Iris pigment epithelial cell (primary cell): ENCODE data around the gene DIAPH2.
"Not testable (repeated sequence)": the region's sequence is repeated elsewhere in the genome, so short reads cannot be mapped to it uniquely, and the experiment has no call there.

ENCODE experiments used
- DNase-seq: peaks from one replicate; pipeline ENCODE4 v3.0.0-alpha.2; 2011; ENCODE audit warnings: low read depth

DIAPH2 gene

GRCh38 chrX:96824166-96824565 is 139.5 kb downstream of the DIAPH2 start:
- no peak for DNase-seq

DNA sequence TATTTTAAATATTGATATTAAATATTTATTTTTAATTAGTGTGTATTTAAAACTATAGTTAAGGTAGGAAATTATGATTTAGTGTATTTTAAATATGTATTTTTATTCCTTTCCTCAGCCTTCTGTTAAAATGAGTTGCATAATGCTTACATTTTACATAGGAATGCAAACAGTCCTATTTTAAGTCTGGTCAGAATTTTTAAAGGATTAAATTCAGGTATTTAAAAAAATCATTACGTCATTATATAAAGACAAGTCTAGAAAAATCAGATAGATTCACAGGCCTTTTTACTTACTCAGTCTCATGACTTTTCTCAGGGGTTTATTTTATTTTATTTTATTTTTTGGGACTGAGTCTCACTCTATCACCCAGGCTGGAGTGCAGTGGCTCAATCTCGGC is 148.7 kb downstream of the DIAPH2 start:
- DNase-seq = peak; percentile 7

- no peak for DNase-seq
Observed at GRCh38 chrX:96834137-96834536, 149.5 kb downstream of the DIAPH2 start.

- no peak for DNase-seq
Observed at GRCh38 chrX:96835660-96836289, 151.1 kb downstream of the DIAPH2 start.

DNA sequence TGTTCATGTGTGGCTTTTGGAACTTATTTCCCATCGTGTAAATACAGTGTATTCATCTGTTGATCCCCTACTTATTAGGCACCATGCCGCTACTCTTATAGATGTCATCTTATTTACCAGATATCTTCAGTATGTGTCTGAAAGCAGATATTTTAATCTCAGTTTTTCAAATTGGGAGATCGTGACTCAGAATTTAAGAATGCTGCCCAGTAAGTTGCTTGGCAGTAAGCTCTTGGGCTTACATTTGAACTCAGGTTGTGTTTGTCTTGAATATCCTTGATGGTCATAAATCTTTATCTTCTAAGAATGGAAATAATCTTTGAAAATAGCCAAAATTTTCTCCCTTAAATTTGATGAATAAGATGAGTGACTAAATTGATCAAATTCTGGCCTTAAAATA is 153.2 kb downstream of the DIAPH2 start:
- DNase-seq = peak; percentile 38

DNA sequence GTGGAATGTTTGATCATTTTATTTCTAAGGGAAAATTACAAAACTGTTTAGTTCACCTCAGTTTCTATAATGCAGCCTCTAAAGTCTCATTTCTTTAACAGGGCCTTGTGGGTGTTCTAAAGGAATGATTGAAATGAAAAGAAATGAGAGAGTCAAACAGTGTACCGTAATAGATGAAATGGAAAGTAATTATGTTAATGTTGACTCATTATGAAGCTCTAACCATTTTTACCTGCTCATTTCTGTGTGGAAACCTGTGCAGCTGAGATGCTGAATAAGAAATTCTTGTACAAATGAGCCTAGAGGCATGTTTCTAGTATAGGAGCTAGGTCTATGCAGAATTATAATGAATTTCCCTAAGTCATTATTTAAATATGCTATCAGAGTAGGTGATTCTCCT is 153.9 kb downstream of the DIAPH2 start:
- DNase-seq = no peak

GRCh38 chrX:96841325-96841724 is 156.7 kb downstream of the DIAPH2 start:
- DNase-seq = no peak

GRCh38 chrX:96841866-96842265 is 157.2 kb downstream of the DIAPH2 start:
- not testable (repeated sequence) for DNase-seq

- peak; percentile 34 for DNase-seq
Observed at GRCh38 chrX:96843566-96843965, 158.9 kb downstream of the DIAPH2 start.

DNA sequence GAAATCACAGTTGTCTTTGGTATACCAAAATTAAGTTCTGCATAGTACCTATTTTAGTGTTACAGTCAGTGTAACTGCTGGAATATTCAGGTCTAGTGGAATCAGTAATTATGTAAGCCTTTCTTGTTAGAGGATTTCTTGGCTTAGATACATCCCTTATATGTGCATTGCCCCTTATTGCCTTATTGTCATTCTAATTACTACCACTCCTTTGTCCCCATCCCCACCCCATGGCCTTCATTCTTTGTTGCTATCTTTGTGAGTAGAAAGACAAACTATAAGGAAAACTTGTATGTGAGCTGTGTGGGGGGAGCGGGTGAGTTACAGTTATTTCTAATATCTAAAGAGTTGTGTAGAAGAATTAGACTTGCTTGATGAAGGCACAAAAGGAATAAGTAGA is 162.2 kb downstream of the DIAPH2 start:
- no peak for DNase-seq

DNA sequence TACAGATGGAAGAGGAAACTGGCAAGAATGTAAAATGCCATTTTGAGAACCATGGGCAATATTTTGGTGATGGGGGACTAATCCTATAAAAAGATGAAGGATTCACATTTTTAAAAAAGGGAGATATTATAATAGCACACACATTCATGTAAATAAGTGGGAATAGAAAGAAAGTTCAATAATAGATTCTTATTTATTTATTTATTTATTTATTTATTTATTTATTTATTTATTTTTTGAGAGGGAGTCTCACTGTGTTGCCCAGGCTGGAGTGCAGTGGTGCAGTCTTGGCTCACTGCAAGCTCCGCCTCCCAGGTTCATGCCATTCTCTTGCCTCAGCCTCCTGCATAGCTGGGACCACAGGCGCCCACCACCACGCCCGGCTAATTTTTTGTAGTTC is 174.8 kb downstream of the DIAPH2 start:
- DNase-seq = not testable (repeated sequence)

- no peak for DNase-seq
Observed at GRCh38 chrX:96861218-96861617, 176.6 kb downstream of the DIAPH2 start.

DNA sequence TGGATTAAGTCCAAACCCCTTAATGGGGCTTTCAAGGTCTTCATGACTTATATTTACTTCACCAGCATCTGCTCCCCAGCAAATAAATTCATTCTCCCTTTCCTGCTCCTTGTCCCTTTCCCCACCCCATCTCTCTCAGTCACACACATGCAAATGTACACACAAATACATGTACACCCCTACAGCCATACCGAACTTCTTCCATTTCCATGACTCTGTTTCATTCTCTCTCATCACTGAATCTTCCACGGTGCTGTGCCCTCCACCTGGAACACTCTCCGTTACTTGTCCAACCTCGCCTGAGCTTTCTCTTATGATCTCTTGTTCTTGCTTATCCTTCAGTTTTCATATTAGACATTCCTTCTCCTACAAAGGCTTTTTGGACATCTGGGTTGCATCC is 177.0 kb downstream of the DIAPH2 start:
- peak; percentile 2 for DNase-seq

GRCh38 chrX:96883608-96884007 is 199.0 kb downstream of the DIAPH2 start, which contains the start of gene RPA4:
TSS of gene RPA4 (plus strand) at chrX:96883908. CDS start at chrX:96884311, 403 bp downstream.
- DNase-seq = no peak

GRCh38 chrX:96884027-96884426 is 199.4 kb downstream of the DIAPH2 start:
- DNase-seq = no peak

- DNase-seq = peak; percentile 1
Observed at GRCh38 chrX:96889726-96890125, 205.1 kb downstream of the DIAPH2 start.

GRCh38 chrX:96906741-96907140 is 222.1 kb downstream of the DIAPH2 start:
- peak; percentile 24 for DNase-seq

DNA sequence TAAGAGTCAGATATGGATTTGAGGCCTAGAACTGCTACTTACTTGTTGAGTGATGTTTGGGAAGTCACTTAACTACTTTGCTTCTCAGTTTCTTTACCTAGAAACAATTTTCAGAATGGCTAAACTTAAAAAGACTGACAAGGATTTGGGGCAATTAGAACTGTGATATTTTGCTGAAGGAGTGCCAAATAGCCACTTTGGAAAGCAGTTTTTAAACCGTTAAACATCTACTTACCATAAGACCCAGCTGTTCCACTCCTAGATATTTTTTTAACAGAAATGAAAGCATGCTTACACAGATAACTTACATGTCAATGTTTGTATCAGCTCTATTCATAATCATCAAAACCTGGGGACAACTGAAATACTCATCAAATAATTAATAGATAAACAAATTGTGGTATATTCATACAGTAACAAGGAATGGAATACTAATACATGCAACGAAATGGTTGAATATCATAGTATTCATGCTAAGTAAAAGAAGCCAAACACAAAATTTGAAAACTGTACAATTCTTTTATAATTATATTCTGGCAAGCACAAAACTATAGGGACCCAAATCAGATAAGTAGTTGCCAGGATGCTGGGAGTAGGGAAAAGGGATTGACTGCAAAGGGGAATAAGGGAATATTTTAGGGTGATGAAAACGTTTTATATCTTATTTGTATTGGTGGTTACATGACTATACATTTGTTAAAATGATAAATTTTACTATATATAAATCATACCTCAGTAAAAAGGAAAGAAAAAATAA is 223.1 kb downstream of the DIAPH2 start:
- DNase-seq = no peak

- peak; percentile 3 for DNase-seq
Observed at GRCh38 chrX:96909291-96909690, 224.6 kb downstream of the DIAPH2 start.

- no peak for DNase-seq
Observed at GRCh38 chrX:96918864-96919263, 234.2 kb downstream of the DIAPH2 start.

GRCh38 chrX:96919672-96920071 is 235.0 kb downstream of the DIAPH2 start:
- no peak for DNase-seq

- DNase-seq = no peak
Observed at GRCh38 chrX:96924581-96924980, 239.9 kb downstream of the DIAPH2 start.

- peak; percentile 5 for DNase-seq
Observed at GRCh38 chrX:96929036-96929435, 244.4 kb downstream of the DIAPH2 start.

DNA sequence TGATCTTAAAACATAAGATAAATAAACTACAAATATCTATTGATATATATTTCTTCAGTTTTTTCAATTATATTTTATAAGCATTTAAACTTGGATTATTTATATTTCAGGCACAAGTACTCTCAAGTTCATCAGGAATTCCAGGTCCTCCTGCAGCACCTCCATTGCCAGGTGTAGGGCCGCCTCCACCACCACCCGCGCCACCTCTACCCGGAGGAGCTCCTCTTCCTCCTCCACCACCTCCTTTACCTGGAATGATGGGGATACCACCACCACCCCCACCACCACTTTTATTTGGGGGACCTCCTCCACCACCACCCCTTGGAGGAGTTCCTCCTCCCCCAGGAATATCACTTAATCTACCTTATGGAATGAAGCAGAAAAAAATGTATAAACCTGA is 273.1 kb downstream of the DIAPH2 start:
- DNase-seq = no peak
